ENCODE measurements around the gene NEDD4L. TPM values are rescaled to one million over a fixed set of nuclear protein-coding genes. Genes with fewer than 3 reads are reported as not detected.

Gene NEDD4L
- polyA plus RNA-seq, 5 donors, result 62.8 to 107 (median 98.9) TPM

DNA sequence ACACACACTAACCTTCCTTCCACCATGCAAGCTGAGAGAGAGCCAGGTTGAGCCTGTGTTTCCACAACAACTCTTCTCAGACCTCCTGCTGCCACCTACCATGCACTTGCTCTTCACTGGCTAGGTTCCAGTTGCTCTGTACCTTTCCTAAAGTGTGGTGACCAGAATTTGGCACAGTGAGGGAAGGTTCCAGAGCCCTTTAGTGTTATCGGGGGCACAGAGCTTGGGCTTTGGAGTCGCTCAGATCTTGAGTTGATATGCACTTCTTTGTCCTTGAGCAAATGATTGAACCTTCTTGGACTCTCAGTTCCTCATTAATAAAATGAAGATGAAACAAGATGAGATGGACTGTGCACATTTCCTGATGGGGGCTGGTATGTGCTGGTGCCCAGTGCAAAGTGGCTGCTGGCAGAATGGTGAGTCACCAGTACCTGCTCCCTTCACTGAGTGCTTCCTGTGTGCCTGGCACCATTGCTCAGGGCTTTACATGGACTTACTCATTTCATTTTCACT lies 47.1 kb downstream of the NEDD4L start:
- no peak for DNase-seq

DNA sequence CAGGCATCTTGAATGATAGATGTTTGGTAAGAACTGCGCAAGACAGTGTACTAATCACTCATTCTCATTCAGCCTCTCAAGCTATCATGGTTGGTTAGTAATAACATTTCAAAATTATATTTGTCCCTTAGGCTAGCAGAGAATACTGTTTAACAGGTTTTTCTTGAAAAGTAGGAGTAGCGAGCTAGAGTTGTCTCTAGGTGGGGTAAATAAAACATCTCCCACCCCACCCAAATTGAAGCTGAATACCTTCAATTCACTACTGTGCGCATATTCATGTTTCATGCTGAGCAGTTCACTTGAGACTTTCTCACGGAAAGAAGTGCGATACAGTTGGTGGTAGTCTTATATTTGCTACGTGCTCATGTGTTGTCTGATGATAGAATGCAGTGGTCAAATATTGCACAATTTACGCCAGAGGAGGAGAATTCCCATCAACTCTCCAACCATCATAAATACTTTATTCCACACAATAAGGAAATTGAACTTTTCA lies 49.3 kb downstream of the NEDD4L start:
- no peak for DNase-seq

DNA sequence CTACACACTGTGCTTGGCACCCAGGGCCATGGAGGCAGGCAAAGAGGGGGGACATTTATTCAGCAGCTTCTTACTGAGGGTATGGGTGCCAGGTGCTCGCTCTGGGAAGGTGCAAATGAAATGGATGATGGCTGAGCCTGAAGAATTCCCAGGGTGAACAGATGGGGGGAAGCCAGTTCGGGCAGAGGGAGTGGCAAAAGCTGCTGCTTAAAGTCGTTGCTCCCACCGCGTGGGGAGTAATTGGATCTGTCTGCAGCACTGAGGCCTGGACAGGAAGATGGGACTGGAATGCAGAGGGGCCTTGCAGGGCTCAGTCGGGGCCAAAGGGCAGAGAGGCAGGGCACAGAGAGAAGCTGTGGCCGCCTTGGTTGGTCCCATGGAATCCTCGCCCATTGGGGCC lies 51.2 kb downstream of the NEDD4L start:
- DNase-seq, result no peak

DNA sequence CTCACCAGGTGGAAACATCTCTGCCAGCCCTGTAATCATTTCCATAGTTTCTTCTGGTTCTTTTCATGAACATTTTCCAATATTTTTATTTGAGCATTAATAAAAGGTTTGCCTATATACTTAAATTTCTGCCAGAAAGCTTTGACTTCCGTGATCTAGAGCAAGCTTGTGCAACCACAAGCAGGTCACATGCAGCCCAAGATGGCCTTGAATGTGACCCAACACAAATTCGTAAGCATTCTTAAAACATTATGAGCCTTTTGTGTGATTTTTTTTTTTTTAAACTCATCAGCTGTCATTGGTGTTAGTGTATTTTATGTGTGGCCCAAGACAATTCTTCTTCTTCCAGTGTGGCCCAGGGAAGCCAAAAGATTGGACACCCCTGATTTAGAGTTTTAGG lies 51.6 kb downstream of the NEDD4L start:
- DNase-seq, result no peak

DNA sequence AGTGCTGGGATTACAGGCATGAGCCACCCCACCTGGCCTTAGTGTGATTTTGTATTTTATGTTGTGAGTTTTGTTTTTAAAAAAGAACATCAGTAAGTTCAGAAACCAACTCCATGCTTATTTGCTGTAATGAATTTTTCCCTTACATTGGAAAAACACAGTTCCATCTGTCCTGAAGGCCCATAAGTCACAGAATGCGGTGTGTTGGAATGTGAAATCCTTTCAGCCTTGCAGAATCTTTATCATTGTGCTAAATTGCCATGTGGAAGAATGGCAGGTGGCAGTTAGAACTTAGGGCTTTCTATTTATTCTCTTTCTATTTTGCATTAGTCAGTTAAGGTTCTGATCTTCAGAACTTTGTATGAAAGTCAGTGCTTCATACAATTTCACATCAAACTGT lies 52.6 kb downstream of the NEDD4L start:
- DNase-seq, result no peak

DNA sequence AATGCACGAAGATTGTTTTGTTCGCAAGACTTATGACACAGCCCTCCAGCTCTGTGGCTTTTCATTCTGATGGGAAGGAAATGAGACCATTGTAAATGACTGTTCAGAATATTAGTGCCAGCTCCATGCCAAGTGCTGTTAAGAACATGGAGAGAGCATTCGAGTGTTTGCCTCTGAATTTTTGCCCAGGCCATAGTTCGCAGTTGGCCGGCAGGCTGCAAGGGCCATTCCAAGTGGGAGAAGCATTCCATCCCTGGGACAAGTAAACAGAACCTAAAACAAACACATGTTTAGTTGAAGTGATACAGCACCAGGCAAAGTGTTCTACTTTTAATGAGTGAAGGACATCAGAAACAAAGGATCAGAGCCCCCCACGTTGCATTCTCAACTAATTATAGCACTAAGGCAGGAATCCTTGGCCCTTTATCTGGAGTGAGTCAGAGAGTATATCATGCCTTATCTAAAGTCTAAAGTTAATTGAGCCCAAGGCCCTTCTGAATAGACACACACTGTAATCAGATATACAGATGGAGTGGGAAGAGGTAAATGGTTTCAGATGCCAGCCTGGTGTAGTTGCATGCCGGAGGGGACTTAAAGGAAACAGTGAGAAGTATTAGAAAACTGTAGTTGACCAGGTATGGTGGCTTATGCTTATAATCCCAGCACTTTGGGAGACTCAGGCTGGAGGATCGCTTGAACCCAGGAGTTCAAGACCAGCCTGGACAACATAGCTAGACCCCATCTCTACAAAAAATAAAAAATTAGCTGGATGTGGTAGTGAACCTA lies 53.3 kb downstream of the NEDD4L start:
- no peak for DNase-seq

DNA sequence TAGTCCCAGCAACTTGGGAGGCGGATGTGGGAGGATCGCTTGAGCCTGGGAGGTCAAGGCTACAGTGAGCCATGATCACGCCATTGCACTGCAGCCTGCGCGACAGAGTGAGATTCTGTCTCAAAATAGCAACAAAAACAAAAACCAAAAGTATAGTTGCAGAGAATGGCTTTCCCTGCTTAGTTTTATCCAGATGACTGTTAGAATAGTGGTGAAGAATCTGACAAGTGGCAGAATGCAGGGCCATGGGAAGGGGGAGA lies 53.8 kb downstream of the NEDD4L start:
- DNase-seq, result no peak

DNA sequence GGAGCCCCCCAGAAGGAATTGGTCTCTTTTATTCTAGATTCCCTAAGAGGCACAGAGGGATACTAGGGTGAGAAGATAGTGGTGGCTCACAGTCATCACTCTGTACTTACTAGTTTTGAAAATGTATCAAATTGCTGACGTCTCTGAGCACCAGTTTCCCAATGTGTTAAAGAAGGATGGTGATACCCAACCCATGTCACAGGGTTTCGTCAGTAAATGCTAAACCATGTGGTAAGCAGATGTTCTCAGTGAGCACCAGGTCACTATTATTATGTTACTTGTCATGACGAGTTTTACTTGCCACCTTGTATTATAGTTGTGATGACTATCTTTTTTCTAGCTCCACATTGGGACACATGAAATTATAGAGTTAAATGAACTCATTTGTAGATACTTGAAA lies 54.7 kb downstream of the NEDD4L start:
- DNase-seq, result no peak

DNA sequence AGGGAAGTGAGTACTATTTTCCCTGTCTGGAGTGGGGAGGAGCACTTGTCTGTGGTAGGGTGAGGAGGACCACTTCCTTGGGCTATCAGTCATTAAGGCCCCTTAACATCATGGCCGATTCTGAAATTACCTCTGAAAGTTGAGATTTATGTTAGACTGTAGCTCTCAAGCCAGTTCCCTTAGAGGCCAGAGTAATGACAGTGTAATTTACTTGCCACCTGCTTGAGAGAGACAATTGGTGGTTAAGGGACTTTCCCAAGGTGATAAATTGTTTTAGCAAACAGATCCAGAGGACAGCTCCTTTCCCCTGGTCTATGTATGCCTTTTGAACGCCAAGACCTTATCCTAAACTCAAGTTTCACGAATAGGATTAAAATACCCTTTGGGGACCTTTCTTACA lies 56.1 kb downstream of the NEDD4L start:
- DNase-seq, result no peak

DNA sequence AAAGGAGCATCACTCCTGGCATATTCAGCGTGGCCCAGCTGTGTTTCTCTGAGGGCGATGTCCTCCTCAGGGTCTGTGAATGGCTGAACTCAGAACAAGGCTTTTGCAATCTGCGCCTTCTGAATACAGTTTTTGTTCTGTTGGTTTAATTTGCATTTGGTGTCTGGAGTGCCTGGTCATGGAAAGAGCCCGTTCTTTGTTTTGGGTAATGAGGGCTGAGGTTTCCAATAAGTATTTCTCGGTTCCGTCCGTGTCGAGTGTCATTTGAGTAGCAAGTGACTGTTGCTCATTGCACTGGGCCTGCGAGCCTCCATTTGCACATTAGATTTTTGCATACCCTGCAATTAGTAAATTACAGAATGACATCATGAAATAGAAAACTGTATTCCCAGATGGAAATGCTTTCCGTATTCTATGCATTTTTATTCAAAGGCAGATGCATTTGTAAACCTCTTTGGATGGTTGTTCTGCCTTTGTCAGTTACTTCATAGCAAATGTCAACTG lies 57.3 kb downstream of the NEDD4L start:
- DNase-seq, result no peak

DNA sequence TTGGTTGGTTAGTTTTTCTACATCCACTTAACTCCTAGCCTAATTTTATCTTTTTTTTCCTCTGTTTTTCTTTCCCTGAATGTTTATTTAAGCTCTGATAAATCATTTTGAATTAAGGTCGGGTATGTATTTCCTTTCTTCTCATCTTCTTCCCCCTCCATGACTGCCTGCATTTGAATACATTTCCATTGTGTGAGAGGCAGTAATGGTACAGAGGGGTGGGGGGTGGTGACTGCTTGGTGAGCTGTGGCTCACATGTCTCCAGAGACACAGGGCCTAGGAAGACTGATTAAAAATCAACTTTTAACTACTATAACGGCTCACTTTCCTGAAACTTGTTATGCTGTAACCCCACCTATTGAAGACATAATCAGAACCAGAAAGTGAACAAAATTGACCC lies 58.0 kb downstream of the NEDD4L start:
- DNase-seq, result no peak

DNA sequence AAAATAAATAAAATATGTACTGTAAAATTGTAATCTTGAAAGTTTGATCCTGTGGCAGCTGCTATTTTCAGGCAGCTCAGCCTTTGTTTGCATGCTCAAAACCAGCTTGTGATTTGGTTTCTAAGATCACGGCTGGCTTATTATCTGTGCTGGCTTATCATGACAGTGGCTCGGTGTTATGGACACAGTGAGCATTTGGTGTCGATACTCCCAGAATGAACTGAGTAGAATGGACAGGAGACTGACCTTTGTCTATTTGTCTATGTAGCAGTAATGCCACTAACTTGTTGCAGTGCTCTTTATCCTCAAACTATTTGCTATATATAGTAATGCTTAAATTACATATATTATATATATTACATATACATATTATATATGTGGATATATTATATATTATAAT lies 58.8 kb downstream of the NEDD4L start:
- no peak for DNase-seq

DNA sequence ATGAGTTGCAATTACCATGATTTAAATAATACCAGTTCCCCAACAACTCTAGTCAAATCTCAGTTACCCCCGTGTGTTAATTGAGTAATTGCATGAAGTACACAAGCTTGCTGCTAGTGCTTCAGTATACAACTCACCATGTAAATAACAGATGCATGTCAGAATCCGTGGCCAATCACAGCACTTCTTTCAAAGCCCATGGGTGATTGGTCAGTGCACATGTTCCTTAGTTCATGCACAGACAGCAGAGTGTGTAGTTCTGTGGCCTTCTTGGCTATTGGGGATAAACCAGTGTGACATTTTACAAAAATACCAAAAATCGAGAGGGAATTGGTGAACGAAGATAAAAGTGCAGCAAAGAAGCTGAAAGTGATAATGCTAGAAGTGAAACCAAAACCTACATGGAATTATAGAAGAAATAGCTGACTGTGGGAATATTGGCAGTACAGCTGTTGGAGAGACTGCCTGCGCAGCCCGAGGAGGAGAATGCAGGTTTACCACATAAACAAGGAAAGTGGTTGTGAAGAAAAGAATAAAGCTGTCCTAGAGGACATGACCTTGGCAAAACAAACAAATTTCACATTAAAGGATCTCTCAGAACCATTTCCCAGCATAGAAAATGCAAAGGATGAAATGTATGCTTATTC lies 59.4 kb downstream of the NEDD4L start:
- peak in 1 of 2 donors; percentile 53 for DNase-seq

DNA sequence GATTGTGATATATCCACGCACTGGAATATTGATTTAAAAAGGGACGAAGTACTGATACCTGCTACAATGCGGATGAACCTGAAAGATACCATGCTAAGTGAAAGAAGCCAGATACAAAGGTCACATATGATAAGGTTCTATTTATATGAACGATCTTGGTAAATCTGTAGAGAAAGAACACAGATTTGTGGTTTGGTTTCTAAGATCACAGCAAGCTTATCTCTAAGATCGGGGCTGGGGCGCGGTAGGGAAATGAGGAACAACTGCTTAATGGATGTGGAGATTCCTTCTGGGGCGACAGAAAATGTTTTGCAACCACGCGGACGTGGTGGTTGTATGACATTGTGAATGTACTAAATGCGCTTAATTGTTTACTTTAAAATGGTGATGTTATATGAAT lies 60.1 kb downstream of the NEDD4L start:
- no peak for DNase-seq

DNA sequence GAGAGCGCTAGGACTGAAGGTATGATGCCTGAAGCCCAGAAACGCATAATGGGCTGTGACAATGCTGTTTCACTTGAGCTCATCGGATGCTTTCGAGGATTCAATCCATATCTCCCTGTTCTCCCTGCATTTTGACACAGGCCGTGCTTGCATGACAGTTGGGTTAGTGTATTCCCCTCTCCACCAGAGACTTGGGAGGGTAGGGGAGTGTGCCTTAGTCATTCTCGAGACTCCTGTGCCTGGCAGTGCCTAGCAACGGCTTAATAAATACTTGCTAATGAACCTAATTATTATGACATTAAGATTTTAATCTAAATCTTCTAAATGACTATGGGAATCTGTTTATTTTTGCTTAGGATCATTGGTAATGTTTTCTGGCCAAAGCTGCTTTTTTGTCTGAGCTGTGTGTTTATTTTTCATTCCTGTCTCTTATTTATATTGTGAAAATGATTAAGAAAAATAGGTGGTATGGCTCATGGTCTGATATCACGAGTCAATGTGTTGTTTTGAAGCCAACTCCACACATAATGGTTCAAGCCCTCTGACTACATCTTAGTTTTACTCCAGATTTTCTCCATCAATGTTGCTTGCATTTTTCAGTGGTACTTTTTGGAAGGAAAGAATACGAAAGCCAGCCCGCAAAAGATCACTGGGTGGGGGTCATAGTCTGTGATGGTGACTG lies 61.3 kb downstream of the NEDD4L start:
- peak in 1 of 2 donors; percentile 66 for DNase-seq

DNA sequence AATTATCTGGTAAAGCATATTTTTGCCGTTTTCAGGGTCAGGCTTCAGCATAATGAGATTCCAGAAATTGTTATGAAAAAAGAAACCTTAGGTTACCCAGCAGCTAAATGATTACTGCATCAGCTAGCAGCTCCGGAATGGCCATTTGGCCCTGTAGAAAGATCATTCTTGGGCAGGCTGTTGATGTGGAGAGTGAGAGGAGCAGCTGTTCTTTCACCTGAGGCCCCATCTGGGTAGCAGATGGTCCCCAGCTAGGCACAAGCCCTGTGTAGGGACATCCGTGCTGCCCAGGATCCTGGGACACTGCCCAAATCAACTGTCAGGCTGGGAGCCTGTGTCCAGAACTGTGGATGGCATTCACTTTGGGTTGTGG lies 61.8 kb downstream of the NEDD4L start:
- no peak for DNase-seq

DNA sequence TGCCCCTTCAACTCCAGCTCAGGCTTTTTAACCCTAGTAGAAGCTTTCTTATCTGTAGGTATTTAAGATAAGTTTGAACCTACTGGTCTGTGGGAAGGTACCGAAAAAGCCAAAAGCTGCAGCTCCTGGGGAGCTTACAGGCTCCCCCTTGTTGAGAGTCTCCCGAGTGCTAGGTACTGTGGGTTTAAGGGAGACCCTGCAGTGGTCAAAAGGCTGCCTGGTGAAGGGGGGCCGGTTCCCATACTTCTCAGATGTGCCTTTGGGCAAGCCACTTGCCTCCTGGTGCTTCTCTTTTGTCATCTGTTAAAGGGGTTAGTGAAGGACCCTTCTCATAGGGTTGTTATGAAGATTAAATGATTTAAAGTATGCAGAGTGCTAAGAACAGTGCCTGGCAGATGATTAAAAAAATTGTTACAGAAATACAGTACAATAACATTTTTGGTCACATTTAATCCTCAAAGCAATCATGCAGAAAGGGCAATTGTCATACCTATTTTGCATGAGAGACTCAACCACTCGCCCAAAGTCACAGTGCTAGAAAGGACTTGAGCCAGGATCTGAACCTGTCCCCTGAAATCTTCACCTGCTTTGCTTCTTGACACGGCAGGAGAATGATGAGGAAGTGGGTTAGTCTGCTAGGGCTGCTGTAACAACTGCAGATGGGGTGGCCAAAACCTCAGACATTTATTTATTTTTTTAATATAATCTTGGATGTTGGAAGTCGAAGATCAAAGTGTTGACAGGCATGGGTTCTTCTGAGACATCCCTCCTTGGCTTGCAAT lies 62.5 kb downstream of the NEDD4L start:
- DNase-seq, result no peak

DNA sequence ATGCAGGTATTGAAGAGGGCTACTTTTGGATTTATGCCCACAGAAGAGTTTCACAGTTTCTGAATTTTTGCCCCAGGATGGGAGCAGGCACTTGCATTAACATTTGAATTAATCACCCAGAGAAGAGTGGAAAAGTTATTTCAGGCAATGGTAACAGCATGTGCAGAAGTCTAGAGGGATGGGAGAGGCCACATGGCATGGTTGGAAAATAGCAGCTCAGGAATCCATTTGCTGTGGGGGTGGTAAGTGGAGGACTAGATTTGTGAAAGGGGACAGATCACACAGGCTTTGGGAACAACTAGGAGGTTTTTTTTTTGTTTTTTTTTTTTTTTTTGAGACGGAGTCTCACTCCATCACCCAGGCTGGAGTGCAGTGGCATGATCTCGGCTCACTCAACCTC lies 65.2 kb downstream of the NEDD4L start:
- no peak for DNase-seq

DNA sequence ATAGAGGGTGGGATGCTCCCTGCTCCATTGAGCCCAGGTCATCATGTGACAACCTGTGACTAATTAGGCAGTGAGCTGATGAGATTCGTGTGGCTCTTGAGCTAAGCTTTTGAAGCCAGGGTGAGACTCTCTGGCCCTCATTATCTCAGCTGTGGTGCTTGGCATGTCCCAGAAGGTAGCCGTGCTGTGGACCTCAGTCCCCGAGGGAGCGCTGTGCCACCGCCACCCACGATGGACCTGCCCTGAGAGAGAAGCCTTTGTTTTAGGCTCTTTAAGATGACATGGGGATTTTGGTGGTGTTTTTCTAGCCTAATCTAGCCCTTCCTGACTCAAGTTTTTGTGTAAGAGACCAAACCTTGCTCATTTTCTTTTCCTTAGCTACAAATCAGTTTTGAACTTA lies 66.4 kb downstream of the NEDD4L start:
- DNase-seq, result no peak

DNA sequence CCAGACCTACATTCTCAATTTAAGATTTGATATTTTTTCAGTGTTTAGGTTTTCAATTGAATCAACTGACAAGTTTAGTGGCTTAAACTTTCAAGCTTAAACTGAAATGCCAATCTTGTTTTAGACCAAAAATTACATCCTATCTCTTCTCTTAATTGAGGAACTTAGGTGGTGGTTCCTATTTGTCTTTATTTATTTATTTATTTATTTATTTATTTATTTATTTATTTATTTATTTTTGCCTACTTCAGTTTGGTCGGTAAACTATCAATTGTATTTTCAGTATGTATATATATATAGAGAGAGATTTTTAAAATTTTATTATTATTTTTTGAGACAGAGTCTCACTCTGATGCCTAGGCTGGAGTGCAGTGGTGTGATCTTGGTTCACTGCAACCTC lies 68.1 kb downstream of the NEDD4L start:
- DNase-seq, result no peak

DNA sequence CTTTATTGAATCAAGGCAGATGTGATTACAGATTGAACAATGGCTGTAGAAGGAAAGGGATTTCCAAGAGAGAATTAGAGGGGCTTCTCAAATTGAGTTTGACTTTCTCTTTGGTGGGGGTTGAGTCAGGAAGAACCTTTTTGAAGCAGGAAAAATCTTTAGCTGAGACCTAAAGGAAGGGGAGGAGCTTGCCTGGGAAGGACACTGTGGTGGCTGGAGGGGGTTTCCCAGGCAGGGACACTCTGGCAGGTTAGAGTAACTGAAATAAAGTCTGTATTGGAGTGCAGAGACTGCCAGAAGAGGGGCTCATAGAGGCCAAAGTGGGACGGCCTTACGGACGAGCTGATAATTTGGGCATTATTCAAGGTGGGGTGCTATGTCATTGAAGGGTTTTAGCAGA lies 69.3 kb downstream of the NEDD4L start:
- DNase-seq, result no peak

DNA sequence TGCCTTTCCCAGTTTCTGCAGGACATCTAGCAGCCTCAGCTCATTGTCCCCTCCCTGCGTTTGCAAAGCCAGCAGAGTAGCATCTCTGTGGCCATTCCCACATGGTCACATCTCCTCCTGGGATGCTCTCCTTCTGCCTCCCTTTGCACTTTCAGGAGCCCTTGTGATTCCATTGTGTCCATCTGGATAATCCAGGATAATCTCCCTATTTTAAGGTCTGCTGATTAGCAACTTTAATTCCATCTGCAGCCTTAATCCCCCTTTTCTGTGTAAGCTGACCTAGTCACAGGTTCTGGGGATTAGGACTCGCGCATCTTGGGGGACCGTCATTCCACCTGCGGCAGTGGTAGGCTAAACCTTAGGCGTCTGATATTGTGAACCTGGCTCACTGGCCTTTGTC lies 70.7 kb downstream of the NEDD4L start:
- no peak for DNase-seq

Data from right lung (tissue), 5 donors.